WTC11 (cell line): ENCODE data around the gene F2RL2. TPM values are rescaled to one million over a fixed set of nuclear protein-coding genes. Genes with fewer than 3 reads are reported as not detected.

Source experiments
- ATAC-seq: fragments of 200-7000 bp; cut with Tn5 transposase; 2 replicates; pipeline ENCODE4 v1.10.0; 2021; ENCODE audit warnings: mild to moderate bottlenecking, moderate library complexity
- CTCF ChIA-PET: fragments of 300-600 bp; sonication (Branson Sonifier 250); formaldehyde crosslinking; loops from one replicate; lab custom pipeline; 2021; ENCODE audit warnings: antibody characterized with exemption; lab: Charles Lee
- POLR2A ChIA-PET: fragments of 350-600 bp; sonication (Branson Sonifier 250); formaldehyde crosslinking; loops from one replicate; lab custom pipeline; 2021; ENCODE audit warnings: antibody characterized with exemption; lab: Charles Lee
- DNase-seq: peaks from one replicate; pipeline ENCODE4 v3.0.0; 2021; ENCODE audit warnings: low spot score
- H3K27ac Mint-ChIP-seq: 2 replicates; pipeline ENCODE4 v1.8.0; 2021; ENCODE audit warnings: mixed read lengths
- H3K27me3 Mint-ChIP-seq: 2 replicates; pipeline ENCODE4 v1.8.0; 2021; ENCODE audit warnings: low read depth, mild to moderate bottlenecking, moderate library complexity, mixed read lengths
- H3K36me3 Mint-ChIP-seq: 2 replicates; pipeline ENCODE4 v1.8.0; 2021; ENCODE audit warnings: mixed read lengths
- H3K4me1 Mint-ChIP-seq: 2 replicates; pipeline ENCODE4 v1.8.0; 2022; ENCODE audit warnings: mixed read lengths
- H3K4me3 Mint-ChIP-seq: 2 replicates; pipeline ENCODE4 v1.8.0; 2021; ENCODE audit warnings: mild to moderate bottlenecking, moderate library complexity, mixed read lengths
- H3K9me3 Mint-ChIP-seq: 2 replicates; pipeline ENCODE4 v1.8.0; 2021; ENCODE audit warnings: mixed read lengths
- ATF1 ChIP-seq: sonication (generic); formaldehyde crosslinking; IDR thresholded peaks from 2 replicates; pipeline ENCODE4 v1.8.1; 2023; ENCODE audit warnings: mild to moderate bottlenecking, moderate library complexity, missing genetic modification reagents
- ATF2 ChIP-seq: sonication (generic); formaldehyde crosslinking; IDR thresholded peaks from 2 replicates; pipeline ENCODE4 v1.8.1; 2022; ENCODE audit warnings: low read depth, missing genetic modification reagents, borderline replicate concordance
- E2F1 ChIP-seq: sonication (generic); formaldehyde crosslinking; IDR thresholded peaks from 2 replicates; pipeline ENCODE4 v1.8.0; 2022; ENCODE audit warnings: mild to moderate bottlenecking, missing genetic modification reagents
- ELF4 ChIP-seq: sonication (generic); formaldehyde crosslinking; IDR thresholded peaks from 2 replicates; pipeline ENCODE4 v1.8.1; 2022; ENCODE audit warnings: low read depth, mild to moderate bottlenecking, moderate library complexity, missing genetic modification reagents
- EMX1 ChIP-seq: fragments of 250-450 bp; sonication (Bioruptor Pico); IDR thresholded peaks from 2 replicates; pipeline ENCODE4 v1.8.0; 2021; ENCODE audit warnings: mild to moderate bottlenecking
- FOXJ3 ChIP-seq: sonication (generic); formaldehyde crosslinking; IDR thresholded peaks from 2 replicates; pipeline ENCODE4 v1.9.0; 2021; ENCODE audit warnings: missing genetic modification reagents, mild to moderate bottlenecking, borderline replicate concordance
- FOXP1 ChIP-seq: sonication (generic); formaldehyde crosslinking; IDR thresholded peaks from 2 replicates; pipeline ENCODE4 v1.8.0; 2022; ENCODE audit warnings: missing genetic modification reagents, mild to moderate bottlenecking, moderate library complexity, borderline replicate concordance
- GRHL2 ChIP-seq: fragments of 250-450 bp; sonication (Bioruptor Pico); IDR thresholded peaks from 2 replicates; pipeline ENCODE4 v1.8.0; 2022; ENCODE audit warnings: mild to moderate bottlenecking, moderate library complexity; ENCODE audit not compliant: insufficient replicate concordance, severe bottlenecking
- GTF2I ChIP-seq: fragments of 250-450 bp; sonication (Bioruptor Pico); conservative IDR thresholded peaks from 2 replicates; pipeline ENCODE4 v1.4.0; 2021; ENCODE audit warnings: mild to moderate bottlenecking
- HMGXB4 ChIP-seq: sonication (generic); formaldehyde crosslinking; IDR thresholded peaks from 2 replicates; pipeline ENCODE4 v1.8.1; 2023; ENCODE audit warnings: mild to moderate bottlenecking, moderate library complexity, missing genetic modification reagents
- JAZF1 ChIP-seq: fragments of 250-450 bp; sonication (Bioruptor Pico); IDR thresholded peaks from 2 replicates; pipeline ENCODE4 v1.9.0; 2021; ENCODE audit warnings: moderate library complexity, mild to moderate bottlenecking, inconsistent platforms
- MLX ChIP-seq: sonication (generic); formaldehyde crosslinking; IDR thresholded peaks from 2 replicates; pipeline ENCODE4 v1.8.1; 2023; ENCODE audit warnings: mild to moderate bottlenecking, missing genetic modification reagents, moderate library complexity
- NFE2L1 ChIP-seq: sonication (generic); formaldehyde crosslinking; IDR thresholded peaks from 2 replicates; pipeline ENCODE4 v1.8.1; 2023; ENCODE audit warnings: missing genetic modification reagents
- OVOL2 ChIP-seq: fragments of 250-450 bp; sonication (Bioruptor Pico); IDR thresholded peaks from 2 replicates; pipeline ENCODE4 v1.9.0; 2021; ENCODE audit warnings: mild to moderate bottlenecking, borderline replicate concordance
- TEAD4 ChIP-seq: sonication (generic); formaldehyde crosslinking; IDR thresholded peaks from 2 replicates; pipeline ENCODE4 v1.8.0; 2022; ENCODE audit warnings: mild to moderate bottlenecking, missing genetic modification reagents
- USF2 ChIP-seq: sonication (generic); formaldehyde crosslinking; IDR thresholded peaks from 2 replicates; pipeline ENCODE4 v1.8.1; 2023; ENCODE audit warnings: mild to moderate bottlenecking, missing genetic modification reagents, moderate library complexity
- ZNF232 ChIP-seq: sonication (generic); formaldehyde crosslinking; IDR thresholded peaks from 2 replicates; pipeline ENCODE4 v1.8.0; 2022; ENCODE audit warnings: mild to moderate bottlenecking, missing genetic modification reagents
- ZNF396 ChIP-seq: fragments of 250-450 bp; sonication (Bioruptor Pico); IDR thresholded peaks from 2 replicates; pipeline ENCODE4 v1.8.0; 2021; ENCODE audit warnings: mild to moderate bottlenecking, moderate library complexity, borderline replicate concordance
- ZNF423 ChIP-seq: fragments of 250-450 bp; sonication (Bioruptor Pico); IDR thresholded peaks from 2 replicates; pipeline ENCODE4 v2.1.2; 2022; ENCODE audit warnings: mild to moderate bottlenecking, moderate library complexity
- ZNF671 ChIP-seq: fragments of 250-450 bp; sonication (Bioruptor Pico); IDR thresholded peaks from 2 replicates; pipeline ENCODE4 v1.8.0; 2021; ENCODE audit warnings: mild to moderate bottlenecking
- total RNA-seq: library from RNA; stranded (reverse); gene quantifications from 3 replicates; pipeline ENCODE4 v1.2.3, GENCODE V29; 2021
- TF ChIP-seq, protein P1 (sequence below): sonication (generic); formaldehyde crosslinking; IDR thresholded peaks from 2 replicates; pipeline ENCODE4 v1.8.1; 2022; ENCODE audit warnings: mild to moderate bottlenecking, moderate library complexity, missing genetic modification reagents
- TF ChIP-seq, protein P2 (sequence below): sonication (generic); formaldehyde crosslinking; IDR thresholded peaks from 2 replicates; pipeline ENCODE4 v1.8.0; 2023; ENCODE audit warnings: mild to moderate bottlenecking, missing genetic modification reagents
- TF ChIP-seq, protein P3 (sequence below): fragments of 250-450 bp; sonication (Bioruptor Pico); conservative IDR thresholded peaks from 2 replicates; pipeline ENCODE4 v1.9.0; 2021; ENCODE audit warnings: mild to moderate bottlenecking
- TF ChIP-seq, protein P4 (sequence below): fragments of 250-450 bp; sonication (Bioruptor Pico); IDR thresholded peaks from 2 replicates; pipeline ENCODE4 v1.9.0; 2021; ENCODE audit warnings: mild to moderate bottlenecking

Gene F2RL2
- total RNA-seq, 1 experiment from 2014 or later: not detected

DNA sequence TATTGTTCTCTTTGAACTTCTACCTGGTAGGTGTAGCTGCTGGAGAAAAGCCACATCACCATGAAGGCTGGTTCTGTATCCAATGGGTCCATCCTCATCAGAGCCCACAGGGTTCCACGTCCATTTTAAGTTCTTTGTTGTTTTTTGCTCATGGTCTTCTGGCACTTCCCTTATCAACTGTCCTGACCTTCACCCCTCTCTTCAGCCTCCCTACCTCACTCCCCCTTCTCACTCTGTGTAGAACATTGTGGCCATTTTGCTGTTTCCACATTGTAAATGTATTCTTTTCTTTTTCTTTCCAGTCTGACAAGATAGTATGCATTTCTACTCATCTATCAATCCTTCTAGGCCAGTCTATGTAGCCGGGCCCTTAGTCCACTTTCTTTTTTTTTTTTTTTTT, 44.3 kb upstream of the F2RL2 start:
- CTCF ChIA-PET: interaction anchor here (0.6 kb wide), 1 partner anchor 106 kb away, joined by 3 read pairs; no protein-coding TSS in a partner anchor
- TF ChIP-seq HMGXB4 (CRISPR knock-in tag) (no peak), ZNF232 (CRISPR knock-in tag) (no peak), OVOL2 (no peak), JAZF1 (no peak), NFE2L1 (CRISPR knock-in tag) (no peak), FOXP1 (CRISPR knock-in tag) (no peak), ZNF671 (CRISPR knock-in tag) (no peak), ATF2 (CRISPR knock-in tag) (no peak), MLX (no peak), EMX1 (CRISPR knock-in tag) (no peak), FOXJ3 (no peak), GTF2I (CRISPR knock-in tag) (no peak)
- TF ChIP-seq, protein P1, sequence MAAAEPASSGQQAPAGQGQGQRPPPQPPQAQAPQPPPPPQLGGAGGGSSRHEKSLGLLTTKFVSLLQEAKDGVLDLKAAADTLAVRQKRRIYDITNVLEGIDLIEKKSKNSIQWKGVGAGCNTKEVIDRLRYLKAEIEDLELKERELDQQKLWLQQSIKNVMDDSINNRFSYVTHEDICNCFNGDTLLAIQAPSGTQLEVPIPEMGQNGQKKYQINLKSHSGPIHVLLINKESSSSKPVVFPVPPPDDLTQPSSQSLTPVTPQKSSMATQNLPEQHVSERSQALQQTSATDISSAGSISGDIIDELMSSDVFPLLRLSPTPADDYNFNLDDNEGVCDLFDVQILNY (CRISPR knock-in tag): no peak
- TF ChIP-seq, all 79 proteins: peak for 0
- Mint-ChIP-seq H3K27me3 (no peaks in the 10 kb centered on the region), H3K9me3 (no peaks in the 10 kb centered on the region), H3K27ac (no peak overlapping the region), H3K4me3 (no peak overlapping the region), H3K4me1 (no peaks in the 10 kb centered on the region), H3K36me3 (peaks cover 33% of the 10 kb centered on the region)
- DNase-seq: no peak
- POLR2A ChIA-PET: no interaction called here
- no peak for ATAC-seq

DNA sequence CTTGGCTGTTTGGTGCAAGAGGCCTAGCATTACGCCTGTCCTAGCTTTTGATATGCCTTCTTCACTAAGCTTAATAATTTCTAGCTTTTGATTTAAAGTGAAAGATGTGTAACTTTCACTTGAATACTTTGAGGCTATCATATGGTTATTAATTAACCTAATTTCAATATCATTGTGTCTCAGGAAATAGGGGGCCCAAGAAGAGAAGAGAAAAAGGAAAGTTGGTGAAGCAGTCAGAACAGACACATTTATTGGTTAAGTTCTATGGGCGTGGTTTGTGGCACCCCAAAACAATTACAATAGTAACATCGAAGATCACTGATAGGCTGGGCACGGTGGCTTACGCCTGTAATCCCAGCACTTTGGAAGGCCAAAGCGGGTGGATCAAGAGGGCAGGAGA, 40.9 kb upstream of the F2RL2 start:
- Mint-ChIP-seq H3K9me3 (no peaks in the 10 kb centered on the region), H3K36me3 (peaks cover 17% of the 10 kb centered on the region), H3K4me3 (no peak overlapping the region), H3K27me3 (no peaks in the 10 kb centered on the region), H3K4me1 (peaks cover 2% of the 10 kb centered on the region; the same call in 1 of the 2 replicates), H3K27ac (no peak overlapping the region)
- ATAC-seq (no peak), DNase-seq (no peak)
- CTCF ChIA-PET: no interaction called here
- POLR2A ChIA-PET: no interaction called here
- TF ChIP-seq GTF2I (CRISPR knock-in tag) (no peak), E2F1 (CRISPR knock-in tag) (no peak), TEAD4 (CRISPR knock-in tag) (no peak), ATF1 (no peak), ZNF396 (CRISPR knock-in tag) (no peak), ZNF423 (CRISPR knock-in tag) (no peak), ELF4 (CRISPR knock-in tag) (no peak), GRHL2 (CRISPR knock-in tag) (no peak), USF2 (no peak)
- TF ChIP-seq, protein P2, sequence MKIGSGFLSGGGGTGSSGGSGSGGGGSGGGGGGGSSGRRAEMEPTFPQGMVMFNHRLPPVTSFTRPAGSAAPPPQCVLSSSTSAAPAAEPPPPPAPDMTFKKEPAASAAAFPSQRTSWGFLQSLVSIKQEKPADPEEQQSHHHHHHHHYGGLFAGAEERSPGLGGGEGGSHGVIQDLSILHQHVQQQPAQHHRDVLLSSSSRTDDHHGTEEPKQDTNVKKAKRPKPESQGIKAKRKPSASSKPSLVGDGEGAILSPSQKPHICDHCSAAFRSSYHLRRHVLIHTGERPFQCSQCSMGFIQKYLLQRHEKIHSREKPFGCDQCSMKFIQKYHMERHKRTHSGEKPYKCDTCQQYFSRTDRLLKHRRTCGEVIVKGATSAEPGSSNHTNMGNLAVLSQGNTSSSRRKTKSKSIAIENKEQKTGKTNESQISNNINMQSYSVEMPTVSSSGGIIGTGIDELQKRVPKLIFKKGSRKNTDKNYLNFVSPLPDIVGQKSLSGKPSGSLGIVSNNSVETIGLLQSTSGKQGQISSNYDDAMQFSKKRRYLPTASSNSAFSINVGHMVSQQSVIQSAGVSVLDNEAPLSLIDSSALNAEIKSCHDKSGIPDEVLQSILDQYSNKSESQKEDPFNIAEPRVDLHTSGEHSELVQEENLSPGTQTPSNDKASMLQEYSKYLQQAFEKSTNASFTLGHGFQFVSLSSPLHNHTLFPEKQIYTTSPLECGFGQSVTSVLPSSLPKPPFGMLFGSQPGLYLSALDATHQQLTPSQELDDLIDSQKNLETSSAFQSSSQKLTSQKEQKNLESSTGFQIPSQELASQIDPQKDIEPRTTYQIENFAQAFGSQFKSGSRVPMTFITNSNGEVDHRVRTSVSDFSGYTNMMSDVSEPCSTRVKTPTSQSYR (CRISPR knock-in tag): no peak
- TF ChIP-seq, protein P3, sequence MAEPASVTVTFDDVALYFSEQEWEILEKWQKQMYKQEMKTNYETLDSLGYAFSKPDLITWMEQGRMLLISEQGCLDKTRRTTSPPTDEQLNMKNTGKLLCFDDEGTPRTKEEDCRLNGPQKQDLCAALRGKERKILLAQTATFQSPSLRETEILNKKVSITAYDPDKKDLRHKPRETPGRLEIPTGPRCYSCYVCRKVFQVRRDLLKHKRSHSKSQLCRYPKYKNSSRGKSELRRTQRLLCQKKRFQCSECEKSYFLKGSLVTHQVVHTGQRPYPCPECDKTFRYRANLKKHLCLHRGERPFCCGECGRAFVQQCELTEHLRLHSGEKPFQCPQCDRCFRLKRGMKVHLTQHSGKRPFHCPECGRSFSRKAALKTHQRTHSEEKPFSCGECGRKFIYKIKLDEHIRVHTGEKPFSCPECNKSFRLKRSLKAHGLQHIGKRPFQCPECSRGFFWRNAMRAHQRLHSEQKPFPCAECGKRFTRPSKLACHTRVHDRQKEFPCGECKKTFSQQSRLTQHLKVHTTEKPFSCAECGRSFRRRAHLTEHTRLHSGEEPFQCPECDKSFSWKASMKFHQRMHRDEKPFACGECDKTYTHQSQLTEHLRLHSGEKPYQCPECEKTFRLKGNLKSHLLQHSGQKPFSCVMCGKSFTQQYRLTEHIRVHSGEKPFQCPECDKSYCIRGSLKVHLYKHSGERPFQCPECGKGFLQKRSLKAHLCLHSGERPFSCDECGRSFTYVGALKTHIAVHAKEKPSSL: no peak
- TF ChIP-seq, protein P4, sequence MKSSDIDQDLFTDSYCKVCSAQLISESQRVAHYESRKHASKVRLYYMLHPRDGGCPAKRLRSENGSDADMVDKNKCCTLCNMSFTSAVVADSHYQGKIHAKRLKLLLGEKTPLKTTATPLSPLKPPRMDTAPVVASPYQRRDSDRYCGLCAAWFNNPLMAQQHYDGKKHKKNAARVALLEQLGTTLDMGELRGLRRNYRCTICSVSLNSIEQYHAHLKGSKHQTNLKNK: no peak
